K562 (cell line): ENCODE data around the gene ELOVL1. TPM values are rescaled to one million over a fixed set of nuclear protein-coding genes. Genes with fewer than 3 reads are reported as not detected.

Source experiments
- CBX2 ChIP-seq: fragments of 200-600 bp; sonication (generic); IDR thresholded peaks from one replicate; pipeline ENCODE4 v1.6.1; 2012; ENCODE audit warnings: mild to moderate bottlenecking, low read length, inconsistent platforms; ENCODE audit not compliant: insufficient read depth, poor library complexity, severe bottlenecking
- CCNT2 ChIP-seq: IDR thresholded peaks from 2 replicates; pipeline ENCODE4 v1.6.1; 2011; ENCODE audit warnings: borderline replicate concordance, low read depth, mild to moderate bottlenecking, moderate library complexity, mixed read lengths, low read length; ENCODE audit not compliant: insufficient read length; ENCODE audit errors: extremely low read depth
- COPS2 ChIP-seq: fragments of 450-650 bp; conservative IDR thresholded peaks from 2 replicates; pipeline ENCODE4 v1.6.1; 2016; ENCODE audit warnings: mild to moderate bottlenecking, moderate library complexity
- HSF4 ChIP-seq: fragments of 250-450 bp; sonication (Bioruptor Pico); IDR thresholded peaks from 2 replicates; pipeline ENCODE4 v2.1.2; 2022; ENCODE audit warnings: mild to moderate bottlenecking, moderate library complexity, borderline replicate concordance
- L3MBTL2 ChIP-seq: fragments of 450-650 bp; IDR thresholded peaks from 2 replicates; pipeline ENCODE4 v1.6.1; 2016; ENCODE audit warnings: mild to moderate bottlenecking, moderate library complexity
- RAD51 ChIP-seq: fragments of 450-650 bp; IDR thresholded peaks from 2 replicates; pipeline ENCODE4 v1.7.1; 2016; ENCODE audit warnings: low read depth, mild to moderate bottlenecking, borderline replicate concordance
- SIN3A ChIP-seq, 2 experiments: fragments of 150-350 bp in 1 of 2; IDR thresholded peaks; 2 replicates each; pipeline ENCODE4 v1.6.1; 2011 to 2016; ENCODE audit warnings: borderline replicate concordance in 2 of 2, low read depth in 2 of 2, low read length in 2 of 2, mild to moderate bottlenecking in 2 of 2, moderate library complexity in 2 of 2; ENCODE audit not compliant: control insufficient read depth in 1 of 2
- ZNF124 ChIP-seq: sonication (generic); formaldehyde crosslinking; IDR thresholded peaks from 2 replicates; pipeline ENCODE4 v1.8.1; 2022; ENCODE audit warnings: missing genetic modification reagents
- ZNF707 ChIP-seq: fragments of 250-450 bp; sonication (Bioruptor Pico); conservative IDR thresholded peaks from 2 replicates; pipeline ENCODE4 v1.8.0; 2022; ENCODE audit warnings: inconsistent platforms, mild to moderate bottlenecking, moderate library complexity
- ZNF76 ChIP-seq: fragments of 250-450 bp; sonication (Bioruptor Pico); IDR thresholded peaks from 2 replicates; pipeline ENCODE4 v1.4.0; 2020; ENCODE audit warnings: mild to moderate bottlenecking, moderate library complexity, borderline replicate concordance
- polyA plus RNA-seq, 8 experiments: library from polyadenylated mRNA; depleted of rRNA in 4 of 8; stranded (reverse) in 5 of 8; unstranded in 3 of 8; fragments of >200 nt; fragmentation: Nextera tagmentation in 2 of 8; fragmentation: Illumina TruSeq in 1 of 8; extraction: Ambion mirVana in 2 of 8; extraction: Trizol in 1 of 8; gene quantifications; 2 replicates each; pipeline versions ENCODE4 v1.2.1 to v1.2.3, GENCODE V29; 2011 to 2014; ENCODE audit warnings: inconsistent platforms in 1 of 8, missing spikeins in 1 of 8
- total RNA-seq, 7 experiments: library from RNA; depleted of rRNA in 6 of 7; stranded (reverse); fragments of >200 nt in 6 of 7; fragmentation: Illumina TruSeq in 2 of 7; extraction: Trizol in 2 of 7; gene quantifications; 2 replicates each; pipeline versions ENCODE4 v1.2.1 to v1.2.3, GENCODE V29; 2011 to 2021; ENCODE audit warnings: low replicate concordance in 1 of 7
- TF ChIP-seq, protein P1 (sequence below): fragments of 250-450 bp; sonication (Bioruptor Pico); IDR thresholded peaks from 2 replicates; pipeline ENCODE4 v1.4.0; 2020; ENCODE audit warnings: mild to moderate bottlenecking, moderate library complexity, borderline replicate concordance
- TF ChIP-seq, protein P2 (sequence below), 2 experiments: IDR thresholded peaks in 1 of 2; conservative IDR thresholded peaks in 1 of 2; 2 replicates each; pipeline ENCODE4 v1.6.1; 2016; ENCODE audit warnings: low read depth in 2 of 2, mild to moderate bottlenecking in 1 of 2, missing compliant biosample characterization in 1 of 2, missing genetic modification characterization in 1 of 2, moderate library complexity in 1 of 2
- TF ChIP-seq, protein P3 (sequence below): fragments of 250-450 bp; sonication (Bioruptor Pico); IDR thresholded peaks from 2 replicates; pipeline ENCODE4 v1.6.1; 2021; ENCODE audit warnings: mild to moderate bottlenecking
- TF ChIP-seq, protein P4 (sequence below): fragments of 450-650 bp; IDR thresholded peaks from 2 replicates; pipeline ENCODE4 v1.6.1; 2017; ENCODE audit warnings: antibody characterized with exemption
- TF ChIP-seq, protein P5 (sequence below): IDR thresholded peaks from 2 replicates; pipeline ENCODE4 v1.6.1; 2011; ENCODE audit warnings: borderline replicate concordance, low read depth, mild to moderate bottlenecking, moderate library complexity, low read length; ENCODE audit not compliant: insufficient read depth, poor library complexity, severe bottlenecking

Gene ELOVL1
- total and polyA plus RNA-seq, 9 of the 15 experiments (the other 6 are each of a cell fraction or from before 2014, with no cell fraction given) = 51.0 to 157 (median 70.3) TPM

DNA sequence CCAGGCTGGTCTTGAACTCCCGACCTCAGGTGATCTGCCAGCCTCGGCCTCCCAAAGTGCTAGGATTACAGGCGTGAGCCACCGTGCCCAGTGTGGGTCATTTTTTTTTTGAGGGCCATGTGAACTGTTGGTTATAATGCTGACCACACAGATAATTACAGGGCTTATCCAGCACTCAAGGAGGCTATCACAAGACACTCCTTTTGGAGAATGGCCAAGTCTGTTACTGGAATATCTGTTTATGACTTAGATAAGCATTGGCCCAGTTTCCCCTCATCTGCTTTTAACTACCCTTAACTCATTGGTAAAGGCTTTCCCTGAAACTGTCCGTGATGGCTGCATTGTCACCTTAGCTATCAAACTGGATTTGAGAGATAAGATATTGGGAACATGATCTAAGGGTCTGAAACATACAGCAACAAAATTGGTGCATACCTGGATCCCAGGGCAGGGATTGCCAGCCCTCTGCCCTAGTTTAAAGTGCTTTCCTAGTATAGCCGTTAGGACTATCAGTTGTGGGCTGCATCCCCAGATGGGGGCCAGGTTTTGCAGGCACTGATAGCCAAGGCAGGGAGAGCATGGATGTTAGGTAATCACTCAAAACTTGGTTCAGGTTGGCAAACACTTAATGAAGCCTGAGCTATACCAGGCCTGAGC, 37.5 kb upstream of the ELOVL1 start (continued):
- TF ChIP-seq, protein P1, sequence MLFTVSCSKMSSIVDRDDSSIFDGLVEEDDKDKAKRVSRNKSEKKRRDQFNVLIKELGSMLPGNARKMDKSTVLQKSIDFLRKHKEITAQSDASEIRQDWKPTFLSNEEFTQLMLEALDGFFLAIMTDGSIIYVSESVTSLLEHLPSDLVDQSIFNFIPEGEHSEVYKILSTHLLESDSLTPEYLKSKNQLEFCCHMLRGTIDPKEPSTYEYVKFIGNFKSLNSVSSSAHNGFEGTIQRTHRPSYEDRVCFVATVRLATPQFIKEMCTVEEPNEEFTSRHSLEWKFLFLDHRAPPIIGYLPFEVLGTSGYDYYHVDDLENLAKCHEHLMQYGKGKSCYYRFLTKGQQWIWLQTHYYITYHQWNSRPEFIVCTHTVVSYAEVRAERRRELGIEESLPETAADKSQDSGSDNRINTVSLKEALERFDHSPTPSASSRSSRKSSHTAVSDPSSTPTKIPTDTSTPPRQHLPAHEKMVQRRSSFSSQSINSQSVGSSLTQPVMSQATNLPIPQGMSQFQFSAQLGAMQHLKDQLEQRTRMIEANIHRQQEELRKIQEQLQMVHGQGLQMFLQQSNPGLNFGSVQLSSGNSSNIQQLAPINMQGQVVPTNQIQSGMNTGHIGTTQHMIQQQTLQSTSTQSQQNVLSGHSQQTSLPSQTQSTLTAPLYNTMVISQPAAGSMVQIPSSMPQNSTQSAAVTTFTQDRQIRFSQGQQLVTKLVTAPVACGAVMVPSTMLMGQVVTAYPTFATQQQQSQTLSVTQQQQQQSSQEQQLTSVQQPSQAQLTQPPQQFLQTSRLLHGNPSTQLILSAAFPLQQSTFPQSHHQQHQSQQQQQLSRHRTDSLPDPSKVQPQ (CRISPR knock-in tag) = no peak
- peak; percentile 91 for TF ChIP-seq L3MBTL2
- TF ChIP-seq CCNT2 = peak; percentile 98
- no peak for TF ChIP-seq HSF4 (CRISPR knock-in tag)
- no peak for TF ChIP-seq COPS2
- TF ChIP-seq SIN3A (IDR thresholded peaks at IDR 0.05; ENCODE audit: borderline replicate concordance in 2 of 2, control insufficient read depth in 1 of 2, low read depth in 2 of 2, low read length in 2 of 2) = no peak
- TF ChIP-seq, protein P2, sequence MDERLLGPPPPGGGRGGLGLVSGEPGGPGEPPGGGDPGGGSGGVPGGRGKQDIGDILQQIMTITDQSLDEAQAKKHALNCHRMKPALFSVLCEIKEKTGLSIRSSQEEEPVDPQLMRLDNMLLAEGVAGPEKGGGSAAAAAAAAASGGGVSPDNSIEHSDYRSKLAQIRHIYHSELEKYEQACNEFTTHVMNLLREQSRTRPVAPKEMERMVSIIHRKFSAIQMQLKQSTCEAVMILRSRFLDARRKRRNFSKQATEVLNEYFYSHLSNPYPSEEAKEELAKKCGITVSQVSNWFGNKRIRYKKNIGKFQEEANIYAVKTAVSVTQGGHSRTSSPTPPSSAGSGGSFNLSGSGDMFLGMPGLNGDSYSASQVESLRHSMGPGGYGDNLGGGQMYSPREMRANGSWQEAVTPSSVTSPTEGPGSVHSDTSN (CRISPR knock-in tag; IDR thresholded peaks at IDR 0.05; ENCODE audit: low read depth) = no peak
- TF ChIP-seq, protein P2 (tag; conservative IDR thresholded peaks at IDR 0.05; ENCODE audit: low read depth) = no peak; the same call in 1 of the 2 replicates
- no peak for TF ChIP-seq CBX2
- TF ChIP-seq ZNF76 = no peak
- TF ChIP-seq ZNF707 (CRISPR knock-in tag) = no peak
- TF ChIP-seq ZNF124 (CRISPR knock-in tag) = no peak
- 0 out of 2 replicates have a peak, but pooled peaks have one; percentile 20 for TF ChIP-seq RAD51
- TF ChIP-seq, protein P3, sequence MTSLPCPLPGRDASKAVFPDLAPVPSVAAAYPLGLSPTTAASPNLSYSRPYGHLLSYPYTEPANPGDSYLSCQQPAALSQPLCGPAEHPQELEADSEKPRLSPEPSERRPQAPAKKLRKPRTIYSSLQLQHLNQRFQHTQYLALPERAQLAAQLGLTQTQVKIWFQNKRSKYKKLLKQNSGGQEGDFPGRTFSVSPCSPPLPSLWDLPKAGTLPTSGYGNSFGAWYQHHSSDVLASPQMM (CRISPR knock-in tag) = no peak
- TF ChIP-seq, protein P4, sequence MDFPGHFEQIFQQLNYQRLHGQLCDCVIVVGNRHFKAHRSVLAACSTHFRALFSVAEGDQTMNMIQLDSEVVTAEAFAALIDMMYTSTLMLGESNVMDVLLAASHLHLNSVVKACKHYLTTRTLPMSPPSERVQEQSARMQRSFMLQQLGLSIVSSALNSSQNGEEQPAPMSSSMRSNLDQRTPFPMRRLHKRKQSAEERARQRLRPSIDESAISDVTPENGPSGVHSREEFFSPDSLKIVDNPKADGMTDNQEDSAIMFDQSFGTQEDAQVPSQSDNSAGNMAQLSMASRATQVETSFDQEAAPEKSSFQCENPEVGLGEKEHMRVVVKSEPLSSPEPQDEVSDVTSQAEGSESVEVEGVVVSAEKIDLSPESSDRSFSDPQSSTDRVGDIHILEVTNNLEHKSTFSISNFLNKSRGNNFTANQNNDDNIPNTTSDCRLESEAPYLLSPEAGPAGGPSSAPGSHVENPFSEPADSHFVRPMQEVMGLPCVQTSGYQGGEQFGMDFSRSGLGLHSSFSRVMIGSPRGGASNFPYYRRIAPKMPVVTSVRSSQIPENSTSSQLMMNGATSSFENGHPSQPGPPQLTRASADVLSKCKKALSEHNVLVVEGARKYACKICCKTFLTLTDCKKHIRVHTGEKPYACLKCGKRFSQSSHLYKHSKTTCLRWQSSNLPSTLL = no peak
- TF ChIP-seq, protein P5, sequence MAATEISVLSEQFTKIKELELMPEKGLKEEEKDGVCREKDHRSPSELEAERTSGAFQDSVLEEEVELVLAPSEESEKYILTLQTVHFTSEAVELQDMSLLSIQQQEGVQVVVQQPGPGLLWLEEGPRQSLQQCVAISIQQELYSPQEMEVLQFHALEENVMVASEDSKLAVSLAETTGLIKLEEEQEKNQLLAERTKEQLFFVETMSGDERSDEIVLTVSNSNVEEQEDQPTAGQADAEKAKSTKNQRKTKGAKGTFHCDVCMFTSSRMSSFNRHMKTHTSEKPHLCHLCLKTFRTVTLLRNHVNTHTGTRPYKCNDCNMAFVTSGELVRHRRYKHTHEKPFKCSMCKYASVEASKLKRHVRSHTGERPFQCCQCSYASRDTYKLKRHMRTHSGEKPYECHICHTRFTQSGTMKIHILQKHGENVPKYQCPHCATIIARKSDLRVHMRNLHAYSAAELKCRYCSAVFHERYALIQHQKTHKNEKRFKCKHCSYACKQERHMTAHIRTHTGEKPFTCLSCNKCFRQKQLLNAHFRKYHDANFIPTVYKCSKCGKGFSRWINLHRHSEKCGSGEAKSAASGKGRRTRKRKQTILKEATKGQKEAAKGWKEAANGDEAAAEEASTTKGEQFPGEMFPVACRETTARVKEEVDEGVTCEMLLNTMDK = no peak
